ENCODE data around the gene CTDSPL2.
"Not testable (repeated sequence)": the region's sequence is repeated elsewhere in the genome, so short reads cannot be mapped to it uniquely, and the experiment has no call there.

CTDSPL2 gene

GRCh38 chr15:44537735-44538240 lies 110.4 kb downstream of the CTDSPL2 start:
- DNase-seq: no peak

GRCh38 chr15:44541282-44541958 lies 114.0 kb downstream of the CTDSPL2 start:
- no peak for DNase-seq

GRCh38 chr15:44542596-44542995 lies 115.2 kb downstream of the CTDSPL2 start:
- no peak for DNase-seq

GRCh38 chr15:44544745-44545144 lies 117.3 kb downstream of the CTDSPL2 start:
- not testable (repeated sequence) for DNase-seq

- DNase-seq: no peak
Measured at GRCh38 chr15:44545913-44546802, 118.7 kb downstream of the CTDSPL2 start.

- DNase-seq: not testable (repeated sequence)
Measured at GRCh38 chr15:44549152-44549551, 121.7 kb downstream of the CTDSPL2 start.

- no peak for DNase-seq
Measured at GRCh38 chr15:44550256-44550655, 122.8 kb downstream of the CTDSPL2 start.

GRCh38 chr15:44550734-44551133 lies 123.3 kb downstream of the CTDSPL2 start:
- no peak for DNase-seq

- no peak for DNase-seq
Measured at GRCh38 chr15:44554934-44555723, 127.7 kb downstream of the CTDSPL2 start.

- DNase-seq: not testable (repeated sequence)
Measured at GRCh38 chr15:44560926-44561325, 133.5 kb downstream of the CTDSPL2 start.

- DNase-seq: no peak
Measured at GRCh38 chr15:44565387-44566154, 138.1 kb downstream of the CTDSPL2 start.

GRCh38 chr15:44566155-44566540 lies 138.7 kb downstream of the CTDSPL2 start:
- DNase-seq: no peak

GRCh38 chr15:44568338-44568737 lies 140.9 kb downstream of the CTDSPL2 start:
- no peak for DNase-seq

GRCh38 chr15:44569316-44569715 lies 141.9 kb downstream of the CTDSPL2 start:
- DNase-seq: no peak

- DNase-seq: no peak
Measured at GRCh38 chr15:44570361-44570760, 142.9 kb downstream of the CTDSPL2 start.

GRCh38 chr15:44573386-44573785 lies 146.0 kb downstream of the CTDSPL2 start:
- DNase-seq: no peak

GRCh38 chr15:44574734-44575133 lies 147.3 kb downstream of the CTDSPL2 start:
- DNase-seq: no peak
